ENCODE data around the gene AOX1.

The AOX1 gene

GRCh38 chr2:200653021-200653420, 67.2 kb downstream of the AOX1 start:
- no peak for DNase-seq
- Histone ChIP-seq H3K4me1 (no peaks in the 10 kb centered on the region), H3K27ac (no peak overlapping the region), H3K4me3 (no peak overlapping the region), H3K36me3 (peaks cover 0 to 22% (median 15%) of the 10 kb centered on the region in 3 donors), H3K27me3 (no peaks in the 10 kb centered on the region), H3K9me3 (no peaks in the 10 kb centered on the region)
- intact Hi-C loops (cut with DNase I; ENCODE audit: low total_unique reads) = no loop called here
- TF ChIP-seq CTCF (IDR thresholded peaks at IDR 0.05) = no peak

DNA sequence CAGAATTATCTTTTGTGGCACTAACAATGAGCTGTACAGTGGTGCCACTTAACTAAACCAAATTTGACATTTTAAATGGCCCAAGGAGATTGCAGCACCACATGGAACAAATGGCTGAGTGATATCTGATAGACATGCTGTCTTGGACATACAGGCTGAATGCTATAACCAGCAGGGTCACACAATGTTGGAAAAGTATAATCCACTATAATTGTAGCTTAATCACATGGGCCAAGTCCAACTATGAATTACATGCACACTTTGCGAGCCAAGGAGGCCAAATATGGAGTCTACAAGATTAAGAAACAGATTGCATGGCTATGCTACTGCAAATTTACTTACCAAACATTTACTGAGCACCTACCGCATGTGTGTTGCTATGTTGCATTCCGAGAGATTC, 69.0 kb downstream of the AOX1 start:
- H3K36me3 ChIP-seq = peaks cover 0 to 16% (median 7%) of the 10 kb centered on the region in 3 donors

GRCh38 chr2:200655918-200656580, 70.2 kb downstream of the AOX1 start:
- no peak for TF ChIP-seq CTCF (IDR thresholded peaks at IDR 0.05)
- intact Hi-C loops (cut with DNase I; ENCODE audit: low total_unique reads) = no loop called here
- no peaks in the 10 kb centered on the region for H3K27me3 ChIP-seq
- DNase-seq = no peak
- no peaks in the 10 kb centered on the region for H3K9me3 ChIP-seq
- H3K36me3 ChIP-seq = peaks cover 0 to 9% (median 6%) of the 10 kb centered on the region in 3 donors
- no peak overlapping the region for H3K4me3 ChIP-seq
- no peaks in the 10 kb centered on the region for H3K4me1 ChIP-seq
- no peak overlapping the region for H3K27ac ChIP-seq

More for the DNA sequence above, 69.0 kb downstream of the AOX1 start:
- H3K4me3 ChIP-seq = no peak overlapping the region
- TF ChIP-seq CTCF (IDR thresholded peaks at IDR 0.05) = no peak
- no peaks in the 10 kb centered on the region for H3K9me3 ChIP-seq
- no peaks in the 10 kb centered on the region for H3K27me3 ChIP-seq
- H3K27ac ChIP-seq = no peak overlapping the region
- intact Hi-C loops (cut with DNase I; ENCODE audit: low total_unique reads) = no loop called here
- no peaks in the 10 kb centered on the region for H3K4me1 ChIP-seq
- no peak for DNase-seq

- TF ChIP-seq CTCF (IDR thresholded peaks at IDR 0.05) = no peak
- no peaks in the 10 kb centered on the region for H3K27me3 ChIP-seq
- no peak overlapping the region for H3K4me3 ChIP-seq
- DNase-seq = no peak
- no peak overlapping the region for H3K27ac ChIP-seq
- no peaks in the 10 kb centered on the region for H3K4me1 ChIP-seq
- intact Hi-C loops (cut with DNase I; ENCODE audit: low total_unique reads) = no loop called here
- peaks cover 0 to 10% (median 0%) of the 10 kb centered on the region in 3 donors for H3K36me3 ChIP-seq
- no peaks in the 10 kb centered on the region for H3K9me3 ChIP-seq
Observed at GRCh38 chr2:200658278-200658864, 72.6 kb downstream of the AOX1 start.

DNA sequence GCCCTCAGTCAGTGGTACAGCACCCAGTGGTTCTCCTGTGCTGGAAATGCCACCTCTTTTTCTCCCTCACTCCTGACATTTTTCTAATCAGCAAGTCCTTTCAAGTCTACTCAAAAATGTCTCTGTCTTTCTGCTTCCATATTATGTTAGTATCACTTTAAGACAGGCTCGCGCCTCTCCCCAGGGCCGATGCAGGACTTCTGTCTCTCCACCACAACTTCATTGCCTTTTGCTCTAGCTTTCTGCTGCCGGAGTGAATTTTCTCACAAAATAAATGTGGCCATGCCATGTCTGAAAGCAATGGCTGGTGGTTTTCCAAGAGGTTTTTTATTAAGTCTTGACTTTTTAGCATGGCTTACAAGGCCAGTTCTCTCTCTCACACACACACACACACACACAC, 73.6 kb downstream of the AOX1 start:
- H3K4me3 ChIP-seq = no peak overlapping the region
- intact Hi-C loops (cut with DNase I; ENCODE audit: low total_unique reads) = no loop called here

More for the DNA sequence above, 73.6 kb downstream of the AOX1 start:
- DNase-seq = no peak
- Histone ChIP-seq H3K36me3 (peaks cover 0 to 16% (median 0%) of the 10 kb centered on the region in 3 donors), H3K27ac (no peak overlapping the region), H3K4me1 (no peaks in the 10 kb centered on the region), H3K9me3 (no peaks in the 10 kb centered on the region), H3K27me3 (no peaks in the 10 kb centered on the region)
- no peak for TF ChIP-seq CTCF (IDR thresholded peaks at IDR 0.05)
